ENCODE results near the gene CPNE4. TPM values are rescaled to one million over a fixed set of nuclear protein-coding genes. Genes with fewer than 3 reads are reported as not detected.

CPNE4 gene
- total RNA-seq, 4 donors from 2014 or later, result 0.53 to 2.1 TPM; not detected in 2

DNA sequence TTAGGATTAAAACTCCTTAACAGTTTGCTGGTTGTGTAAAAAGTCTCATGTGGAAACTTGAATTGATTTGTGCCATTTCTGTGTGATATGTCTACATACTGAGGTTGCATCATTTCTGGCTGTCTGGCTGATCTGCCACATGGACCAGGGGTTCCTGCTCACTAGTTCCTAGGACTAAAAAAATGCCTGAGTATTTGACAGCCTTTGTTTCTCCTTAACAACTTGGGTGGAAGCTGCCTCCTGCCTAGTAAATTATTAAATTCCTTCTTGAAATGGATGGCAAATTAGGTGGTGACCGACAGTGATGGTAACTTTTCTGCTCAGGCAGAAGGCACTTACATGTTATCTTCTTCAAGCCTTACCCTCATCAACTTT is 305.2 kb downstream of the CPNE4 start:
- no peaks in the 10 kb centered on the region for H3K4me1 ChIP-seq
- no peaks in the 10 kb centered on the region for H3K36me3 ChIP-seq
- no peak overlapping the region for H3K4me3 ChIP-seq
- no peak for DNase-seq
- H3K27me3 ChIP-seq, result no peaks in the 10 kb centered on the region
- H3K9me3 ChIP-seq, result no peaks in the 10 kb centered on the region
- TF ChIP-seq POLR2A (IDR thresholded peaks at IDR 0.05), result no peak
- no peak for TF ChIP-seq CTCF (IDR thresholded peaks at IDR 0.05)
- H3K27ac ChIP-seq, result no peak overlapping the region

DNA sequence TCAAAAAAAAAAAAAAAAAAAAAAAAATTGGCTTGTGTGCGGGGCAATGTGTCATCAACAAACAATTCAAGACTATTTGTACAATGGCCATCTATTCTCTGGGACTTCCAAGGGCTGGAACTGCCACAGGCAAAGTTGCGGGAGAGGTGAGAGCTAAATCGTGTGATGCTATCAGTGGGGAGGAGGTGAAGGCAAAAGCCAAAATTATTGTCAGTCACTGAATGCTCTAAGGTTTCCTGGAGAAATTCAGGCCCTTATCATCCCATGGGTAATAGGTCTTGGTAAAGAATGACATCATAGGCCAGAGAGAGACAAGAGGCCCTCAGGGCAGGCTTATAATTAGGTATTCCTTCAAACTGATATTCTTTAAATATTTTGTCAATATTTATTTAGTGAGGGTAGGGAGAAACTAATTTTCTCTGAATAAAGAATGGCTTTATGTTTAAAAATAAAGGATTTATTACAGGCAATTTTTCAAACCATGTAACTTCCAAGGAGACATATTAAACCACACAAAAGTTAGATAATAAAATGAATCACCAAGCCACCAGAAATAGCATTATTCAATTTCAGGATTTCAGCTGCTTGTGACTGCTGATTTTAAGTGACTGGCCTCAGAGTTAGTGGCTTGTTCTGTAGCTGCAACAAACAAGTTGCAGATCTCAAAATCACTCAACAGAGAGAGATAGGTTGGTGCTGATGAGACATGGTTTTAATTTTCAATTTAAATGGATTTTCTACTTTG is 305.7 kb downstream of the CPNE4 start:
- H3K4me1 ChIP-seq, result no peaks in the 10 kb centered on the region
- H3K9me3 ChIP-seq, result no peaks in the 10 kb centered on the region
- H3K27ac ChIP-seq, result no peak overlapping the region
- H3K36me3 ChIP-seq, result no peaks in the 10 kb centered on the region
- TF ChIP-seq POLR2A (IDR thresholded peaks at IDR 0.05) (no peak), CTCF (IDR thresholded peaks at IDR 0.05) (no peak)
- no peaks in the 10 kb centered on the region for H3K27me3 ChIP-seq
- no peak overlapping the region for H3K4me3 ChIP-seq
- no peak for DNase-seq

- Histone ChIP-seq H3K27ac (no peak overlapping the region), H3K4me3 (no peak overlapping the region), H3K36me3 (no peaks in the 10 kb centered on the region), H3K9me3 (no peaks in the 10 kb centered on the region), H3K27me3 (no peaks in the 10 kb centered on the region), H3K4me1 (no peaks in the 10 kb centered on the region)
- DNase-seq, result no peak
- no peak for TF ChIP-seq CTCF (IDR thresholded peaks at IDR 0.05)
- TF ChIP-seq POLR2A (IDR thresholded peaks at IDR 0.05), result no peak
These were observed 309.4 kb downstream of the CPNE4 start for GRCh38 chr3:131725414-131725813.

GRCh38 chr3:131723343-131723742 is 311.5 kb downstream of the CPNE4 start:
- no peaks in the 10 kb centered on the region for H3K27me3 ChIP-seq
- no peak for DNase-seq
- H3K4me3 ChIP-seq, result no peak overlapping the region
- H3K9me3 ChIP-seq, result no peaks in the 10 kb centered on the region
- no peak overlapping the region for H3K27ac ChIP-seq
- TF ChIP-seq POLR2A (IDR thresholded peaks at IDR 0.05) (no peak), CTCF (IDR thresholded peaks at IDR 0.05) (no peak)
- H3K36me3 ChIP-seq, result no peaks in the 10 kb centered on the region
- no peaks in the 10 kb centered on the region for H3K4me1 ChIP-seq

DNA sequence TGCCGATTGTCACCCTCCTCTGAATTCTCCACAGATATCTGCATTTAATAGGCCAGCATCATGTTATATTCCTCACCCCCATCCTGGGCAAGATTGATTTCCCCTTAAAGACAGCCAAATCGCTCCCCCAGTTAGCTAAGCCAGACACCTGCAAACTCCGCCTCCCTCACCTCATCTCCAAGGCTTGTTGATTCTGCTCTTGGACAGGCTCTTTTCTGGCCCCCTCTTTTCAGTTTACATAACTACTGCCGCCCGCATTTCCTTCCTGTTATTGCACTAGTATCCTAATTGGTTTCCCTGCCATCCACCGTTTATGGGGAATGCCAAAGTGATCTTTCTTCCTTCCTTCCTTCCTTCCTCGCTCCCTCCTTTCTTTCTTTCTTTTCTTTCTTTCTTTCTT is 317.3 kb downstream of the CPNE4 start:
- no peaks in the 10 kb centered on the region for H3K4me1 ChIP-seq
- no peak overlapping the region for H3K27ac ChIP-seq
- no peak for DNase-seq
- H3K4me3 ChIP-seq, result no peak overlapping the region
- H3K27me3 ChIP-seq, result no peaks in the 10 kb centered on the region
- no peak for TF ChIP-seq CTCF (IDR thresholded peaks at IDR 0.05)
- no peak for TF ChIP-seq POLR2A (IDR thresholded peaks at IDR 0.05)
- no peaks in the 10 kb centered on the region for H3K9me3 ChIP-seq
- no peaks in the 10 kb centered on the region for H3K36me3 ChIP-seq

DNA sequence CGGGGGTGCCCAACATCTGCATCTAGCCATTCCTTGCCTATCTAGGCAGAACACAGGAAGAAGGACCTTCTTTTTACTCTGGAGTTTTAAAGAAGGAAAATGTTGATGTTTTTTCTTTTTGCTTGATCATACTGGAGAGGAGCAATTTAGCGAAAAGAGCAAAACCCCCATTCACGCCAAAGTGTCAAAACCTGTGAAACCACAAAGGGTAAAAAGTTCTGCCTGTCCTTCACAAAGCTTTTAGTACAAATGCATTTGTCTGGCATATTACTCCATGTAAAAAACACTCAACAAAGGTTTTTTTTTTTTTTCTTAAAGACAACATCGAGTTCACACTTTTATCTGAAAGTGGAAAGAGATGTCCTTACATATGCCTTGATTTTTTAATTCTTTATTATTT is 317.9 kb downstream of the CPNE4 start:
- no peak for TF ChIP-seq CTCF (IDR thresholded peaks at IDR 0.05)
- TF ChIP-seq POLR2A (IDR thresholded peaks at IDR 0.05), result no peak
- no peak for DNase-seq
- Histone ChIP-seq H3K27ac (no peak overlapping the region), H3K36me3 (no peaks in the 10 kb centered on the region), H3K27me3 (no peaks in the 10 kb centered on the region), H3K4me3 (no peak overlapping the region), H3K9me3 (no peaks in the 10 kb centered on the region), H3K4me1 (no peaks in the 10 kb centered on the region)
